Measurements from ENCODE around the gene PHF23.

The PHF23 gene

GRCh38 chr17:7239091-7240027 lies at the start of gene PHF23:
Gene PHF23, minus strand, starts transcription at chr17:7239457. Its CDS starts 178 bp downstream, at chr17:7239279.
- peak within 1 kb of the TSS; percentile 99 for H3K4me3 ChIP-seq (ENCODE audit: low read depth, low read length)
- TF ChIP-seq CTCF (IDR thresholded peaks at IDR 0.05; ENCODE audit: low read depth, low read length): no peak

GRCh38 chr17:7285679-7286078 lies 46.4 kb upstream of the PHF23 start:
- no peak overlapping the region for H3K4me3 ChIP-seq (ENCODE audit: low read depth, low read length)
- no peak for TF ChIP-seq CTCF (IDR thresholded peaks at IDR 0.05; ENCODE audit: low read depth, low read length)

GRCh38 chr17:7284911-7285310 lies 45.7 kb upstream of the PHF23 start:
- H3K4me3 ChIP-seq (ENCODE audit: low read depth, low read length): no peak overlapping the region
- TF ChIP-seq CTCF (IDR thresholded peaks at IDR 0.05; ENCODE audit: low read depth, low read length): no peak

GRCh38 chr17:7283471-7284216 lies 44.4 kb upstream of the PHF23 start:
- no peak for TF ChIP-seq CTCF (IDR thresholded peaks at IDR 0.05; ENCODE audit: low read depth, low read length)
- no peak overlapping the region for H3K4me3 ChIP-seq (ENCODE audit: low read depth, low read length)

- H3K4me3 ChIP-seq (ENCODE audit: low read depth, low read length): no peak overlapping the region
- no peak for TF ChIP-seq CTCF (IDR thresholded peaks at IDR 0.05; ENCODE audit: low read depth, low read length)
These were observed 43.6 kb upstream of the PHF23 start for GRCh38 chr17:7282752-7283321.

GRCh38 chr17:7281953-7282751 lies 42.9 kb upstream of the PHF23 start:
- peak overlapping the region; percentile 54 for H3K4me3 ChIP-seq (ENCODE audit: low read depth, low read length)
- no peak for TF ChIP-seq CTCF (IDR thresholded peaks at IDR 0.05; ENCODE audit: low read depth, low read length)
